Measurements from ENCODE around the gene GPC6.

GPC6 gene

DNA sequence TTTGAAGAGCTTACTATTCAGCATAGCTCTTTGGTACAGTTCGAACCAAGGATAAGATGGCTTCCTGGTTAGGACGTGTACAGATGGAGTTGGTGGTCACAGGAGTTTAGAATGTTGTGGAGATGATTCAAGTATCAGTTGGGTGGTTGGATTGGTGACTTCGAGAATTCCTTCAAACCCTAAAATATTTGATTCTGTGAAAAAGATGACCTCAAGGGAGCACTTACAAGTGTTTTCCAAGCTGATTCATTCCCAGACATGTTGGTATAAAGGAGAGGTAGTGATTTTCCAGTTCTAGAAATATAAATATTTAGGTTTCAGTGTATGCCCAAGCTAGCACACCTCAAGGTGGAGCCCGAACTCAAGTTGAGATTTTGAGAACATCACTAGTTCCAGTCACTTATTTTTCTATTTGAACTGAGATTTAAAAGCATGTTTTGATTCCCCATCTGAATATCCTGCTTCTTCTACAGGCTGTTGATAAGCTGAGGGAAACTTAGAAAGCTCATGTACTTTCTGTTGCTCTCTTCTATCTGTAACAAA, 946.8 kb downstream of the GPC6 start:
- no peaks in the 10 kb centered on the region for H3K27me3 ChIP-seq (replicated peaks; ENCODE audit: insufficient read depth, low read length)
- H3K9ac ChIP-seq (ENCODE audit: low read length): no peak overlapping the region
- H4K20me1 ChIP-seq (ENCODE audit: insufficient read depth, low read length): no peaks in the 10 kb centered on the region
- no peak overlapping the region for H3K27ac ChIP-seq (ENCODE audit: low read length)
- TF ChIP-seq EZH2phosphoT487 (IDR thresholded peaks at IDR 0.05; ENCODE audit: low read length): no peak
- TF ChIP-seq, protein P1, sequence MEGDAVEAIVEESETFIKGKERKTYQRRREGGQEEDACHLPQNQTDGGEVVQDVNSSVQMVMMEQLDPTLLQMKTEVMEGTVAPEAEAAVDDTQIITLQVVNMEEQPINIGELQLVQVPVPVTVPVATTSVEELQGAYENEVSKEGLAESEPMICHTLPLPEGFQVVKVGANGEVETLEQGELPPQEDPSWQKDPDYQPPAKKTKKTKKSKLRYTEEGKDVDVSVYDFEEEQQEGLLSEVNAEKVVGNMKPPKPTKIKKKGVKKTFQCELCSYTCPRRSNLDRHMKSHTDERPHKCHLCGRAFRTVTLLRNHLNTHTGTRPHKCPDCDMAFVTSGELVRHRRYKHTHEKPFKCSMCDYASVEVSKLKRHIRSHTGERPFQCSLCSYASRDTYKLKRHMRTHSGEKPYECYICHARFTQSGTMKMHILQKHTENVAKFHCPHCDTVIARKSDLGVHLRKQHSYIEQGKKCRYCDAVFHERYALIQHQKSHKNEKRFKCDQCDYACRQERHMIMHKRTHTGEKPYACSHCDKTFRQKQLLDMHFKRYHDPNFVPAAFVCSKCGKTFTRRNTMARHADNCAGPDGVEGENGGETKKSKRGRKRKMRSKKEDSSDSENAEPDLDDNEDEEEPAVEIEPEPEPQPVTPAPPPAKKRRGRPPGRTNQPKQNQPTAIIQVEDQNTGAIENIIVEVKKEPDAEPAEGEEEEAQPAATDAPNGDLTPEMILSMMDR (IDR thresholded peaks at IDR 0.05; ENCODE audit: low read length): no peak
- H3K4me1 ChIP-seq (ENCODE audit: low read length): no peaks in the 10 kb centered on the region
- H3F3A ChIP-seq (ENCODE audit: insufficient read depth, low read length): no peaks in the 10 kb centered on the region
- no peaks in the 10 kb centered on the region for H3K9me2 ChIP-seq (replicated peaks; ENCODE audit: insufficient read depth, low read length)
- DNase-seq: no peak
- H3K36me3 ChIP-seq (replicated peaks; ENCODE audit: insufficient read depth, low read length): no peaks in the 10 kb centered on the region
- no peak overlapping the region for H3K4me3 ChIP-seq (ENCODE audit: low read length)
- H3K79me2 ChIP-seq (ENCODE audit: low read length): no peaks in the 10 kb centered on the region
- H2AFZ ChIP-seq (ENCODE audit: low read length): no peak overlapping the region
- H3K4me2 ChIP-seq (ENCODE audit: low read depth, low read length): no peak overlapping the region
- H3K9me3 ChIP-seq (replicated peaks; ENCODE audit: insufficient read depth, low read length): no peaks in the 10 kb centered on the region

DNA sequence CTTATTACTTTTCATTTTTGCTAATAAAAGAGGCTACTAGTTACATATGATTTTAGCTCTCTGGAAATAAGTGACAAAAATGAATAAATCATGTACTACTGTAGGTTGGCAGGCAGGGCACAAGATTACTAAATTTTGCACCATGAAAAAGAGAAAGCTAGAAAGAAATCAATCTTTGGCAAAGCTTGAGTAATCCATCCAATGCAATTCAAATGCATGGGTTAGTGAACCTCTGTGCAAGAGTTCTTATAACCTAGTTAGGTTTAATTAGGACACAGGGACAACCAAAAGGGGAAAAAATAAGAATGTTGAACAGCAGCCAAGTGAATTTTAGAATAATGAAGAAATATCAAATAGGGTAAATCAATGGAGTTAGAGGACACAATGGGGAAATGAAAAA, 947.4 kb downstream of the GPC6 start:
- TF ChIP-seq EZH2 (optimal IDR thresholded peaks at IDR 0.05; ENCODE audit: low read depth, low read length): no peak
- TF ChIP-seq, protein P1 (IDR thresholded peaks at IDR 0.05; ENCODE audit: low read length): no peak
- Histone ChIP-seq H3K4me1 (ENCODE audit: low read length) (no peaks in the 10 kb centered on the region), H3K4me2 (ENCODE audit: low read depth, low read length) (no peak overlapping the region), H3F3A (ENCODE audit: insufficient read depth, low read length) (no peaks in the 10 kb centered on the region), H3K9me2 (replicated peaks; ENCODE audit: insufficient read depth, low read length) (no peaks in the 10 kb centered on the region), H3K4me3 (ENCODE audit: low read length) (no peak overlapping the region), H4K20me1 (ENCODE audit: insufficient read depth, low read length) (no peaks in the 10 kb centered on the region), H3K79me2 (ENCODE audit: low read length) (no peaks in the 10 kb centered on the region), H3K9ac (ENCODE audit: low read length) (no peak overlapping the region), H3K9me3 (replicated peaks; ENCODE audit: insufficient read depth, low read length) (no peaks in the 10 kb centered on the region), H3K27ac (ENCODE audit: low read length) (no peak overlapping the region), H3K27me3 (replicated peaks; ENCODE audit: insufficient read depth, low read length) (no peaks in the 10 kb centered on the region), H3K36me3 (replicated peaks; ENCODE audit: insufficient read depth, low read length) (no peaks in the 10 kb centered on the region), H2AFZ (ENCODE audit: low read length) (no peak overlapping the region)
- DNase-seq: no peak

DNA sequence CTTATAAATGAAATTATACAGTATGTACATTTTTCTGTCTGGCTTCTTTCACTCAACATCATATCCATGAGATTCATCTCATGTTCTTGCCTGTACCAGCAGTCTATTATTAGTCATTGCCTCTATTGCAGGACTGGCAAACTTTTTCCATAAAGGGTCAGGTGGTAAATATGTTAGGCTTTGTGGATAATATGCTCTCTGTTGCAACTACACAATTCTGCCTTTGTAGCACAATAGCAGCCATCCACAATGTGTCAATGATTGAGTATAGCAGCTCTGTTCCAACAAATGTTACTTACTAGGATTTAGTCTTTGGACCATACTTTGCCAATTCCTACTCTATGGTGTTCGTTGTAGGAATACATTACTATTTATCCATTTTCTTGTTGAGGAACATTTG, 948.5 kb downstream of the GPC6 start:
- no peaks in the 10 kb centered on the region for H3K27me3 ChIP-seq (replicated peaks; ENCODE audit: insufficient read depth, low read length)
- no peak overlapping the region for H3K4me2 ChIP-seq (ENCODE audit: low read depth, low read length)
- H3K9me2 ChIP-seq (replicated peaks; ENCODE audit: insufficient read depth, low read length): no peaks in the 10 kb centered on the region
- H3K27ac ChIP-seq (ENCODE audit: low read length): no peak overlapping the region
- no peaks in the 10 kb centered on the region for H3K4me1 ChIP-seq (ENCODE audit: low read length)
- no peaks in the 10 kb centered on the region for H4K20me1 ChIP-seq (ENCODE audit: insufficient read depth, low read length)
- no peak overlapping the region for H3K4me3 ChIP-seq (ENCODE audit: low read length)
- no peaks in the 10 kb centered on the region for H3K36me3 ChIP-seq (replicated peaks; ENCODE audit: insufficient read depth, low read length)
- no peaks in the 10 kb centered on the region for H3K79me2 ChIP-seq (ENCODE audit: low read length)
- DNase-seq: no peak
- TF ChIP-seq EZH2 (optimal IDR thresholded peaks at IDR 0.05; ENCODE audit: low read depth, low read length) (no peak), EZH2phosphoT487 (IDR thresholded peaks at IDR 0.05; ENCODE audit: low read length) (no peak)
- TF ChIP-seq, protein P1 (IDR thresholded peaks at IDR 0.05; ENCODE audit: low read length): no peak
- H3K9ac ChIP-seq (ENCODE audit: low read length): no peak overlapping the region
- H3K9me3 ChIP-seq (replicated peaks; ENCODE audit: insufficient read depth, low read length): no peaks in the 10 kb centered on the region
- no peaks in the 10 kb centered on the region for H3F3A ChIP-seq (ENCODE audit: insufficient read depth, low read length)
- no peak overlapping the region for H2AFZ ChIP-seq (ENCODE audit: low read length)
